GM18517 (cell line): ENCODE data around the gene SPINK7.

Experiments used
- ATAC-seq: cut with Tn5 transposase; IDR thresholded peaks from one replicate; pipeline ENCODE4 v1.9.1; 2021; ENCODE audit warnings: mild to moderate bottlenecking, moderate library complexity; ENCODE audit not compliant: unreplicated experiment

Gene SPINK7

GRCh38 chr5:148343603-148344487 is 31.6 kb downstream of the SPINK7 start:
- ATAC-seq: no peak

- ATAC-seq: no peak
These were observed 35.5 kb downstream of the SPINK7 start for GRCh38 chr5:148347706-148348105.

- no peak for ATAC-seq
These were observed 40.5 kb downstream of the SPINK7 start for GRCh38 chr5:148352696-148353095.

- no peak for ATAC-seq
These were observed 41.4 kb downstream of the SPINK7 start for GRCh38 chr5:148353634-148354033.

GRCh38 chr5:148364343-148364742 is 52.1 kb downstream of the SPINK7 start:
- ATAC-seq: no peak
